ENCODE data around the gene FHOD3. TPM values are rescaled to one million over a fixed set of nuclear protein-coding genes. Genes with fewer than 3 reads are reported as not detected.

Gene FHOD3
- total RNA-seq, 4 donors from 2014 or later, result 0.26 to 13.8 (median 4.9) TPM; not detected in 1

- intact Hi-C loops (cut with DNase I; ENCODE audit: low total_unique reads), result no loop called here
- Histone ChIP-seq H3K4me1 (no peaks in the 10 kb centered on the region), H3K36me3 (no peaks in the 10 kb centered on the region), H3K9me3 (no peaks in the 10 kb centered on the region), H3K4me3 (no peak overlapping the region), H3K27me3 (no peaks in the 10 kb centered on the region), H3K27ac (no peak overlapping the region)
- no peak for DNase-seq
- TF ChIP-seq POLR2A (IDR thresholded peaks at IDR 0.05) (no peak), CTCF (IDR thresholded peaks at IDR 0.05) (no peak)
Measured at GRCh38 chr18:36419188-36419899, 121.8 kb downstream of the FHOD3 start.

GRCh38 chr18:36419900-36420531 lies 122.5 kb downstream of the FHOD3 start:
- DNase-seq, result no peak
- no peaks in the 10 kb centered on the region for H3K27me3 ChIP-seq
- intact Hi-C loops (cut with DNase I; ENCODE audit: low total_unique reads), result no loop called here
- no peaks in the 10 kb centered on the region for H3K36me3 ChIP-seq
- H3K4me1 ChIP-seq, result no peaks in the 10 kb centered on the region
- TF ChIP-seq CTCF (IDR thresholded peaks at IDR 0.05) (no peak), POLR2A (IDR thresholded peaks at IDR 0.05) (no peak)
- H3K9me3 ChIP-seq, result no peaks in the 10 kb centered on the region
- H3K4me3 ChIP-seq, result no peak overlapping the region
- no peak overlapping the region for H3K27ac ChIP-seq

GRCh38 chr18:36420826-36421225 lies 123.3 kb downstream of the FHOD3 start:
- Histone ChIP-seq H3K9me3 (no peaks in the 10 kb centered on the region), H3K4me1 (no peaks in the 10 kb centered on the region), H3K36me3 (no peaks in the 10 kb centered on the region), H3K27me3 (no peaks in the 10 kb centered on the region), H3K4me3 (no peak overlapping the region), H3K27ac (no peak overlapping the region)
- intact Hi-C loops (cut with DNase I; ENCODE audit: low total_unique reads), result no loop called here
- TF ChIP-seq POLR2A (IDR thresholded peaks at IDR 0.05), result no peak
- TF ChIP-seq CTCF (IDR thresholded peaks at IDR 0.05), result no peak
- no peak for DNase-seq

- TF ChIP-seq CTCF (IDR thresholded peaks at IDR 0.05) (no peak), POLR2A (IDR thresholded peaks at IDR 0.05) (no peak)
- no peak overlapping the region for H3K27ac ChIP-seq
- no peaks in the 10 kb centered on the region for H3K27me3 ChIP-seq
- H3K9me3 ChIP-seq, result no peaks in the 10 kb centered on the region
- DNase-seq, result no peak
- H3K36me3 ChIP-seq, result no peaks in the 10 kb centered on the region
- intact Hi-C loops (cut with DNase I; ENCODE audit: low total_unique reads), result no loop called here
- no peaks in the 10 kb centered on the region for H3K4me1 ChIP-seq
- H3K4me3 ChIP-seq, result no peak overlapping the region
Measured at GRCh38 chr18:36424741-36425142, 127.2 kb downstream of the FHOD3 start.

- intact Hi-C loops (cut with DNase I; ENCODE audit: low total_unique reads), result no loop called here
- Histone ChIP-seq H3K9me3 (no peaks in the 10 kb centered on the region), H3K27ac (no peak overlapping the region), H3K4me3 (no peak overlapping the region), H3K4me1 (no peaks in the 10 kb centered on the region), H3K36me3 (no peaks in the 10 kb centered on the region), H3K27me3 (no peaks in the 10 kb centered on the region)
- TF ChIP-seq CTCF (IDR thresholded peaks at IDR 0.05) (no peak), POLR2A (IDR thresholded peaks at IDR 0.05) (no peak)
- DNase-seq, result no peak
Measured at GRCh38 chr18:36427369-36427768, 129.9 kb downstream of the FHOD3 start.

Measured in uterus (tissue), 4 donors.